Hepatocyte (in vitro differentiated cells): ENCODE results near the gene KRTAP5-1.

ENCODE experiments used
- CTCF ChIP-seq: fragments of 200-600 bp; sonication (generic); IDR thresholded peaks from 2 replicates; pipeline ENCODE4 v1.5.1; 2016; ENCODE audit warnings: antibody characterized with exemption, mild to moderate bottlenecking; ENCODE audit not compliant: poor library complexity
- EZH2 ChIP-seq: fragments of 200-600 bp; sonication (generic); IDR thresholded peaks from 2 replicates; pipeline ENCODE4 v1.6.1; 2016; ENCODE audit warnings: antibody characterized with exemption, mild to moderate bottlenecking, borderline replicate concordance

GRCh38 chr11:1589996-1590395 is 4.9 kb upstream of the KRTAP5-1 start:
- TF ChIP-seq EZH2 (no peak), CTCF (no peak)
